HG03565 (cell line): ENCODE results near the gene KIRREL3.
A peak's percentile ranks its signal among the peaks of the same experiment; 100 is the strongest.

Source experiments
- ATAC-seq: cut with Tn5 transposase; IDR thresholded peaks from one replicate; pipeline ENCODE4 v1.9.1; 2021; ENCODE audit warnings: mild to moderate bottlenecking, moderate library complexity; ENCODE audit not compliant: unreplicated experiment

Gene KIRREL3

DNA sequence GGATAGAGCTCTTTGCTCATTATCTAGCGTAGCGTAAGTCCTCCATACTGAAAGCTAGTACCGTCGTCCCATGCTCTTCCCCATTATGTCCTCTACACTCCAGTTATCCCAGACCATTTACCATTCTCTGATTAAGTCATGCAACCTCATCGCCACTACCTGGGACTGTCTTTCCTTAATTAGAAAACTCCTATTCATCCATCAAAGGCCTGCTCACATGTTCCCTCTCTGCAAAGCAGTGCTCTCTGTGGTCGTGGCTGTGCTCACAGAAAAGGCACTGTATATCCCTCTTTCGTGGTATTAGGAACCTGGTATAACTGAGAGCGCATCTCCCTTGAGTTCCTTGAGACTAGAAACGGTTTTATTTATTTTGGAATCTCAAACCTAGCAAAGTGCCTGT lies 253.3 kb downstream of the KIRREL3 start:
- ATAC-seq = no peak

DNA sequence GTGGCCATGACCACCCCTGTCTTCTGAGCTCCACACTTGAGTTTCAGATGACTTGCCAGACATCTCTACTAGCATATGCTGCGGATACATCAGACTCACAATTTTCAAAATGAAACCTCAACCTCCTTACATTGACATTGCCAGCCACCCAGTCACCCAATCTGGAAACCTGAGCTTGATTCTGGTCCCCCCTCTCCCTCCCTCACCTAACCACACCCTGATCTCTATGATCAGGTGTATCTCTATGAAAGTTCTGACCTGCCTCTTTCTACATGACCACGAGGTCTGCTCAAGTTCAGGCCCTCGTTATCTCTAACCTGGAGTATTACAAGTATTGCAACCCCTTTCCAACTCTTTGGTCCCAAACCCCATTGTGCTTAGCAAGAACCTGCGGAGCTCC lies 254.1 kb downstream of the KIRREL3 start:
- ATAC-seq = no peak

DNA sequence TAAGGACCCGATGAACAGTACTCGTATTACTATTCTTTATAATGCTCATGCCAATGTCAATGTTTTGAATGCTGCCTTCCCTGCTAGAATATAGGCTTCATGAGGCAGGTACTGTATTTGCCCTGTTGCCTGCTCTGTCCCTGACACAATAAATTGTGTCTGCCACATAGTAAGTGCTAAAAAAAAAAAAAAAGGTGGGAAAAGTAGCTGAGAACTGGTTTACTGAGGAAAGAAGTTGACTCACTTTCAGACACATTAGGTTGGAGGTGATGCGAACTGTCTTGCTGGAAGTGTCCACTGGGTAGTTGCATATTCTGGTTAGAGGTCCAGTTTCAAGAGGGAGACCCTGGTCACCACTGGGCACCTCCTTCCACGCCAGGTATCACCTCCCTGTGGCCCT lies 255.9 kb downstream of the KIRREL3 start:
- no peak for ATAC-seq

DNA sequence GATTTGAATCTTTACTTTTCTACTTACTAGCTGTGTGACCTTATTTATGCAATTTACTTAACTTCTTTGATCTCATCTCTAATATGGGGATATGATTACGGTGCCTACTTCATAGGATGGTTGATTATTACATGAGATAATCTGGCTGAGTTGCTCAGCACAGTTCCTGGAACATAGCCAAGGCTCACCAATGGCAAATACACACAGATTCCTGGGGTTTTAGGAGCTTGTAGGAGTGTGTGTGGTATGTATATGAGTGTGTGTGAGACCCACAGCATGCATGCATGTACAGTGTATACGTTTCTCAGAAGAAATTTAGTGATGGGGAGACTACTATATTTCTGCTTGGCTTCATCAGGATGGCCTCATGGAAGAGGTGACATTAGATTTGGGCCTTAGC lies 256.9 kb downstream of the KIRREL3 start:
- ATAC-seq = no peak

GRCh38 chr11:126742582-126742981 lies 258.0 kb downstream of the KIRREL3 start:
- ATAC-seq = no peak

DNA sequence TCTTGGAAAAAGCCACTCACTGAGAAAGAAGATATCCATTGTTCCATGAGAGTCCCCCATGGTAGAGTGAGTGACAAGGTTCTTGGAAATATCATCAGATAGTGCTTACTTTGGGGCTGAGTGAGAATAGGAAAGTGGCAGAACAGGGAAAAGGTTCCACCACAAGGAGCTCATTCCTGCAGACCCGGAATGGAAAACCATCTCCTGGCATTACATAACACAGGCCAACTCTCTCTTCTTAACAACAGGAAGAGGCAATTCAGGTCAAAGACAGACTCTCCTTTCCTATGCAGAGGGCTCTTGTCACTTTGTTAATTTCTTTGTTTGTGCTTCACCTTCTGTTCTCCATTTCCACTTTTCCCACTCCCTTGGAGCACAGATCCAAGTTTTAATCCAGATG lies 259.7 kb downstream of the KIRREL3 start:
- ATAC-seq = no peak

DNA sequence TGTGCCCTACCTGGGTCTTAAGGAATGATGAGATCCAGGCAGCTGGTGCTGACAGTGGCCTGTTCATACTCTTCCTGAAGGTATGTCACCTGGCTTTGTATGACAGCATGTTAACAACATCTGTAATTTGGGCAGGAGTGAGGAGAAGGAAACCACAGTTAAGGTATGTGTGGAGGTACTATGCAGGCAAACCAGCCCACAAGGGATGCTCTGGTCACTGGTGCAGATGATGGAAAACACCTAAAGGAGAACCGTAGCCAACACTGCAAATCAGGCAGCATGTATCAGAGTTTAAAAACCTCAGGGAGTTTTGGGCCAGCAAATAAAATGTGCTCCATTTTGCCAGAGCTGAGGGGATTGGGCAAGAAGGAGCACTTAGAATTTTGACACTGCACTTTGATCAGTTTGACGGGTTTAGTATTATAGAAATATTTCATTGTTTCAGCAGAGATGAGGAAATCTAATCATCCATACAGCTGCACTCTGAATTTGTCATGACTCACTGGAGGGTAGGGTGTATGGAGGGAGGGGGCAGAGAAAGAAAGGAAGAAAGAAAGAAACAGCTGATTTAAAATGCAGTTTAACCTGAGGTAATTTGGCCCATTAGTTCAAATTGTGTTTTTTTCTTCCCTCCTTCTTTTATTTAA lies 260.9 kb downstream of the KIRREL3 start:
- no peak for ATAC-seq

- no peak for ATAC-seq
Measured at GRCh38 chr11:126738295-126739031, 262.1 kb downstream of the KIRREL3 start.

- no peak for ATAC-seq
Measured at GRCh38 chr11:126736682-126737572, 263.6 kb downstream of the KIRREL3 start.

DNA sequence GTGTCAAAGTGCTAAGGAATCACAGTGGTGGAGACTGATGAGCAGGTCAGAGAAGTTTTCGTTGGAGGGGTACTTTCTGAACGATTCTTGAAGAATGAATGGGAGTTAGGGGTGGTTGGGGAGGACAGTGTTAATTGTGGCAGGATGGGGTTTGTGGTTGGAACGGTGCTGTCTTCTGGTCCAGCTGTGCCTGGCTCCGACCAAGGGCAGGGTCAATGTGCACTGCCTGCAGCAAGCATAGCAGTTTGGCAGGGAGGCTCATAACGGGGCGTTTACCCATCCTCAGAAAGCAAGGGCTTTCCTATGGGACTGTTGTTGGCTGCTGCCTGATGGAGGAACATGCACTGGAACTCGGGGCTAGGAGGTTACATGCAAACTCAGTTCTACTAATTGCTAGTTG lies 265.8 kb downstream of the KIRREL3 start:
- ATAC-seq = no peak

DNA sequence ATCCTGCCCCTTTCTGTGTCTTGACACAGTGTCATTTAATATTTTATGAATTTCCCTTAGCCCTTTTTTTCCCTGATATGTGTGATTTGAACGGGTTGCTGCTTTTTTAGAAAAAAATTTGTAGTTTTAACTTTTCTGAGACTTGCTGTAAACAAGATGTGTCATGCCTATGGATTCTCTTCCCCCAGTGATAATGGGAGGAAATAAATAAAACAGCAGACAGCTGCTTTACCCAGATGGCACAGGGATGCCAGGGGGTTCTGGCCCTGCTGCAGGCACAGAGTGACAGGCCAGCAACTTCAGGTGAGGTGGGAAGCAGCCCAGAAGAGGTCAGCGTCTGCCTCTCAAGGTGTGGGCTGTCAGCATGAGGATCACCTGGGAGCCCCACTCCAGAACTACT lies 266.9 kb downstream of the KIRREL3 start:
- ATAC-seq = no peak

- peak; percentile 72 for ATAC-seq
Measured at GRCh38 chr11:126732981-126733380, 267.6 kb downstream of the KIRREL3 start.

DNA sequence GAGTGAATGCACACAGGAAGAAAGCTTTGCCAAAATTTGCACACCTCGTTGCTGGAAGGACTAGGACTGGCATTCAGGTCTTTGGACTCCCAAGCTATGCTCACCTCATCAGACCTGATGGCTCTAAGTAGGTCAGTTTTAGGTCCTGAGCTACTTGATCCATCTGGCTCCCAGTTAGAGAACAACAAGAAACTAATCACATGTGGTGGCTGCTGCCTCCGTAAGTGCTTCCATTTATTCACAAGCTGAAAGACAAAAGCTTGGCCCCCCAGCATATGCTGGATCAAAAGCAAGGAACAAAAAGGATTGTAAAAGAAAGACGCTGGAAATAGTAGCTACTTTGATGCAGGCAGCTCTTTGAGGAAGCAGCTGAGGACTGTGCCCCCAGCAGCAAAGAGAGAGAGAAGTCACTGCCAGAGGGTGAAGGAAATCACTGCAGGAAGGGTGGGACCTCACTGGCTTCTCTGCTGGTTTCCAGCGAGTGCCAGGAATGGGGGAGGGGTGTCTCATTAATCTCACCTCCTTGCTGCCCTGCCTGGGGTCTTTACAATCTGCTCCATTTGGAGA lies 268.9 kb downstream of the KIRREL3 start:
- ATAC-seq = no peak

DNA sequence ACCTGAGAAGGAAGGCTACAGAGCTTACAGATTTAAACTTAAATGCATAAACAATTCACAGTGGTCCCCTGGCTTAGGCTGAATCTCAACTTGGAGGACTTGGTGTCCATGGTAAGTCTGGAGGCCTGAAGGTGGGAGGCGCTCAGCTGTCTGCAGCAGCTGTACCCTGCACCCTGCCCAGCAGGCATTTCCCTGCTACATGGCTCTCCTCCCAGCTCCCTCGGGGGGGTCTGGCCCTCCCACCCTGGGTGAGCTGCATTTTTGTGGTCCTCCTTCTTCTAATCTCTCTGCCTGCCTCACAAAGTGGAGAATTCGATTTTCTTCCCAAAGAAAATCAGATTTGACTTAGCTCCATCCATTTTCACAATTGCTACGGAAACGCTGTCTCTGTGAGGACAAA lies 273.2 kb downstream of the KIRREL3 start:
- no peak for ATAC-seq

- no peak for ATAC-seq
Measured at GRCh38 chr11:126725521-126725920, 275.0 kb downstream of the KIRREL3 start.

DNA sequence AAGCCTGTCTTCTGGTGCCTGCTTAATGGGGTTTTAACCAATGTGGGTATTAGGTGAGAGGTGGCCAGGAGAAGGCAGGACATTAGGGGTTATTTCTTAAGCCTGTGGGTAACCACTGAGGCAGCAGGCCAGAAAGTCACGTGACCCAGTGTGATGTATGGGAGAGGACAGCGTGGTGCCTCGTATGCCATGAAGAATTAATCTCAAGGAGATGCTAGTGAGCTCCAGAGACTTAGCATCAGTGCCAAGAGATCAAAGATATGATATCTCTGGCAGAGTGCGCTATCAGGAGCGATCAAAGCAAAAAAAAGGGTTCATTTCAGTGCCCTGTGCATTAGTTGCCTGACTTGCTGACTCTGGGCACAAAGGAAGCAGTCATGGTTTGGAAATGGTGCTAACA lies 275.5 kb downstream of the KIRREL3 start:
- no peak for ATAC-seq

DNA sequence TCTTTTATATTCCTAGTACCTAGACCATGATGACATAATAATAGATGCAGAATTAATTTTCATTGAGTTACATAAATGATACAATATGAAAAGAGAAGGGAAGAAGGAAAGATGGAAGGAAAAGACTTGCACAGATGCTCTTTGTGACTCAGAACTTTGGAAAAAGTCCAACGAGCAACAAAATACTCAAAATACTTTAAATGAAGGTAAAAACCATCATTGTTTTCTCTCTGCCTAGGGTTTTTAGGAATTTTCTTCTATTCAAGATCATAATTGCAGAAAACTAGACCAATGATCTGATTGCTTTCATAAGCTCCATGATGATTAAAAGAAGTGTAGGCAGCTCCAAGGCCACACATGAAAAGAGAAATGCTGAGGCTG lies 276.9 kb downstream of the KIRREL3 start:
- ATAC-seq = no peak

DNA sequence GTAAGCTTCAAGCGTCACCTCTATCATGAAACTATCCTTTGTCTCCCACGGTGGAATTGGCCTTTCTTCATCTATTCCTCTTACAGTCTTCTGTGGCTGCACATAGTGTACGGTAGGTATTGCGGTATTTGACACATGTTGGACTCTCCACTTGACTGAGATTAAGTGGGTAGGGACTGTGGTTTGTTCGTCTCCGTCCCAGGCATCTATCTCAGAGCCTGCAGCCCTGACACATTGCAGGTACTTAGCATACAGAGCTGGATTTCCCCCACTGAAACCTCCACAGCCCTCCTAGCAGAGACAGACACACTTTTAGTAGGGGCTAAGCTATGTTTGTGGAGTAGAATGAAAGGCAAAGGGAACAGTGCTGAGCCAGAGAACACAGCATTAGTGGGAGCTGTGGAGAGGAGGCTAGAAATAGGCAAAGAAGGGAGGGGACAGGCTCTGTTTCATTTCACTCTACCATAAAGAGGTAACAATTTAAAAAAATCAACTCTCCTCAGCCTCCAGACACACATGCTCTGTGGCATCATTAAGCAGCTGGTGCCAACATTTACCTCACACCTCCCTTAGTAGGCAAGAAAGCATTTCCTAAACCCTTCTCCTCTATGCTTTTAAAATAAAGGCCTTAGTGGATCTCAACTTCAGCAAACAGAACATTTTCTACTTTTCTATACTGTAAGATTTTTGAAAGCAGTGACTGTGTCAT lies 277.5 kb downstream of the KIRREL3 start:
- no peak for ATAC-seq

DNA sequence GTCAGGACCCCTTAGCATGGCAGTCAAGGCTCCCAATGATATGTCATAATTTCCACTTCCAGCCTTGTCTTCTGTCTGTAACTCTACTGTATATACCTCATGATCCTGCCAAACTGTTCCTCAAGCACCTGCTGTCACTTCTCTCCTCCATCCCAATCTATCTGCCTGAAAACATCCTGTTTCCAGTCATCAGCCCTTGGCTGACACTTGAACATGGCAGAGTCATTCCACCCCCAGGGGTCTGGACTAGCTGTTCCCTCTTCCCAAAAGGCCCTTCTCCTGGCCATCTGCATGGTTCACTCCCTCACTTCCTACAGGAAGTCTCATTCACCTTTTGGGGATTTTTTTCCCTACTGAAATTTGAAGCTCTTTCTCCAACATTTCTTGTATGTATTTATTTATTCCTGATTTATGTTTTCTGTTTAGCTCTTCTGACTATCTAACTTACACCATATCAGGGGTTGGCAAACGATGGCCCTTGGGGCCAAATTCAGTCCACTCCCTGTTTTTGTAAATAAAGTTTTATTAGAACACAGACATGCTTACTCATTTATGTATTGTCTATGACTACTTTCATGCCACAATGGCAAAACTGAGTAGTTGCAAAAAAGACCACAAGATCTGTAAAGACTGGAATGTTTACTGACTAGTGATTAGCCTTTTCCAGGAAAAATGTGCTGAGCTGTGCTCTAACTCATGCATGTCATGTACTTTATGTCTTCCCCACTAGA lies 278.4 kb downstream of the KIRREL3 start:
- no peak for ATAC-seq

DNA sequence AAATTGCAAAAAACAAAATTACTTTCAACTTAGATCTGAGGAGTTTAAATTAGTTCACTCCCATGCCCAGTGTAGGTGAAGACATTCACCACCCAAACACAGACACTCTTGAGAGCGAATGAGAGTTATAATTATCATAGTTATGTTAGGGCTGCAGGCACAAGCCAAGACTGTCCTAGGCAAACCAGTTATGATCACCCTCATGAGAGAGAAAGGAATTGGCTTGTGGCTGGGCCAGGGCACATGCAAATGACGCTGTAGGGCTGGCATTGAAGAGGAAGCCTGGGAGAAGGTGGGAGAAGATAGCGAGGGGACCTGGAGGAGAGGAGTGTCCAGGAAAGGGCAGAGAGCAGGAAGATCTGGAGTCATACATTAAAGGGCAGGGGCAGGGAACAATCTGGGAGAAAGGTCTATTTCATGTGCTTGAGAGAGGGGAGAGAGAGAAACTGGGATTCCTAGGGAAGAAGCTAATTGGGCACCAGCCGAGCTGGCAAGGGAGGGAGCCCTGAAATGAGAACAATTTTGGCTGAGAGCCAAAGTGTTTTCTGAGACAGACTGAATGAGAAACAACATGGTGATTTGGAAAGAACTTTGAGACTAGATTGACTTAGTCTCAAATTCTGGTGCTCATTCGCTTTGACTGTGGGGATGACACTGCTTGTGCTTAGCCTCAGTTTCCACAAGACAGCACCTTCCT lies 279.9 kb downstream of the KIRREL3 start:
- ATAC-seq = no peak
